Prostate gland (tissue), 2 donors: Measurements from ENCODE around the gene RFXAP. TPM values are rescaled to one million over a fixed set of nuclear protein-coding genes. Genes with fewer than 3 reads are reported as not detected.
A peak's percentile ranks its signal among the peaks of the same experiment; 100 is the strongest.

Experiments
- DNase-seq: peaks from one replicate; pipeline ENCODE4 v3.0.0-alpha.2; 2019; ENCODE audit warnings: low spot score
- H3K27ac ChIP-seq, 2 donors: fragments of 200-600 bp; sonication (generic); 2 replicates each; pipeline ENCODE4 v1.5.1; 2017 to 2019
- H3K27me3 ChIP-seq: fragments of 200-600 bp; sonication (generic); replicated peaks from 2 replicates; pipeline ENCODE4 v1.5.1; 2019; ENCODE audit not compliant: insufficient read depth
- H3K36me3 ChIP-seq, 2 donors: fragments of 200-600 bp; sonication (generic); 1 replicate in 1 of 2; 2 replicates in 1 of 2; pipeline versions ENCODE4 v1.5.1 to v1.8.1; 2017 to 2019
- H3K4me1 ChIP-seq: fragments of 200-600 bp; sonication (generic); replicated peaks from 2 replicates; pipeline ENCODE4 v1.5.1; 2019
- H3K4me3 ChIP-seq, 2 donors: fragments of 200-600 bp; sonication (generic); 2 replicates each; pipeline ENCODE4 v1.5.1; 2017 to 2019
- H3K9me3 ChIP-seq: fragments of 200-600 bp; sonication (generic); 2 replicates; pipeline ENCODE4 v1.5.1; 2017
- POLR2A ChIP-seq: fragments of 450-650 bp; IDR thresholded peaks from one replicate; pipeline ENCODE4 v1.6.1; 2016; ENCODE audit warnings: antibody characterized with exemption, mild to moderate bottlenecking
- POLR2AphosphoS5 ChIP-seq: sonication (generic); formaldehyde crosslinking; IDR thresholded peaks from one replicate; pipeline ENCODE4 v1.6.1; 2017; ENCODE audit warnings: antibody characterized with exemption
- WGBS: methylation state at CpG from one replicate; pipeline ENCODE4 v1.1.5; 2018; 5-methylcytosine and 5-hydroxymethylcytosine counted together
- intact Hi-C: fragments of 100-400 bp; cut with DNase I; formaldehyde crosslinking; loops from one replicate; pipeline ENCODE4 v1.14.2; 2022
- total RNA-seq, 2 donors: library from RNA; depleted of rRNA; stranded (reverse); fragments of >200 nt; gene quantifications; one replicate each; pipeline ENCODE4 v1.1.0, GENCODE V29; 2016
- TF ChIP-seq, protein P1 (sequence below), 4 experiments: fragments of 200-600 bp in 2 of 4; fragments of 450-650 bp in 2 of 4; sonication (generic) in 2 of 4; IDR thresholded peaks; 1 replicate in 3 of 4; 2 replicates in 1 of 4; pipeline ENCODE4 v1.5.1; 2016 to 2019; ENCODE audit warnings: antibody characterized with exemption in 4 of 4, mild to moderate bottlenecking in 2 of 4, moderate library complexity in 2 of 4

The RFXAP gene
- total RNA-seq, 2 donors from 2014 or later, result 4.3 to 4.9 TPM

GRCh38 chr13:36795463-36795862 is 23.6 kb upstream of the RFXAP start:
- Histone ChIP-seq H3K27me3 (no peaks in the 10 kb centered on the region), H3K27ac (no peak overlapping the region), H3K4me3 (no peak overlapping the region), H3K4me1 (no peaks in the 10 kb centered on the region), H3K9me3 (no peaks in the 10 kb centered on the region), H3K36me3 (no peaks in the 10 kb centered on the region)
- DNase-seq, result no peak
- intact Hi-C loops, result no loop called here
- WGBS, result 82% methylated on average over 6 of the region's 6 CpGs
- TF ChIP-seq POLR2A (no peak), POLR2AphosphoS5 (no peak)
- TF ChIP-seq, protein P1, sequence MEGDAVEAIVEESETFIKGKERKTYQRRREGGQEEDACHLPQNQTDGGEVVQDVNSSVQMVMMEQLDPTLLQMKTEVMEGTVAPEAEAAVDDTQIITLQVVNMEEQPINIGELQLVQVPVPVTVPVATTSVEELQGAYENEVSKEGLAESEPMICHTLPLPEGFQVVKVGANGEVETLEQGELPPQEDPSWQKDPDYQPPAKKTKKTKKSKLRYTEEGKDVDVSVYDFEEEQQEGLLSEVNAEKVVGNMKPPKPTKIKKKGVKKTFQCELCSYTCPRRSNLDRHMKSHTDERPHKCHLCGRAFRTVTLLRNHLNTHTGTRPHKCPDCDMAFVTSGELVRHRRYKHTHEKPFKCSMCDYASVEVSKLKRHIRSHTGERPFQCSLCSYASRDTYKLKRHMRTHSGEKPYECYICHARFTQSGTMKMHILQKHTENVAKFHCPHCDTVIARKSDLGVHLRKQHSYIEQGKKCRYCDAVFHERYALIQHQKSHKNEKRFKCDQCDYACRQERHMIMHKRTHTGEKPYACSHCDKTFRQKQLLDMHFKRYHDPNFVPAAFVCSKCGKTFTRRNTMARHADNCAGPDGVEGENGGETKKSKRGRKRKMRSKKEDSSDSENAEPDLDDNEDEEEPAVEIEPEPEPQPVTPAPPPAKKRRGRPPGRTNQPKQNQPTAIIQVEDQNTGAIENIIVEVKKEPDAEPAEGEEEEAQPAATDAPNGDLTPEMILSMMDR (IDR thresholded peaks at IDR 0.05), result no peak

- TF ChIP-seq, protein P1 (IDR thresholded peaks at IDR 0.05), result no peak
- TF ChIP-seq POLR2AphosphoS5 (no peak), POLR2A (no peak)
Measured at GRCh38 chr13:36796052-36796451, 23.0 kb upstream of the RFXAP start.

GRCh38 chr13:36801035-36801434 is 18.0 kb upstream of the RFXAP start:
- Histone ChIP-seq H3K27me3 (no peaks in the 10 kb centered on the region), H3K36me3 (no peaks in the 10 kb centered on the region), H3K9me3 (no peaks in the 10 kb centered on the region), H3K27ac (no peak overlapping the region), H3K4me3 (no peak overlapping the region), H3K4me1 (no peaks in the 10 kb centered on the region)
- DNase-seq, result no peak
- WGBS, result 38% methylated on average over 3 of the region's 3 CpGs
- TF ChIP-seq, protein P1 (IDR thresholded peaks at IDR 0.05), result no peak
- TF ChIP-seq POLR2AphosphoS5 (no peak), POLR2A (no peak)
- intact Hi-C loops, result no loop called here

More at GRCh38 chr13:36796052-36796451, 23.0 kb upstream of the RFXAP start:
- Histone ChIP-seq H3K4me3 (no peak overlapping the region), H3K27ac (no peak overlapping the region), H3K4me1 (no peaks in the 10 kb centered on the region), H3K36me3 (no peaks in the 10 kb centered on the region), H3K27me3 (no peaks in the 10 kb centered on the region), H3K9me3 (no peaks in the 10 kb centered on the region)
- DNase-seq, result no peak
- intact Hi-C loops, result no loop called here
- WGBS, result 73% methylated on average over 3 of the region's 3 CpGs

- intact Hi-C loops, result no loop called here
- Histone ChIP-seq H3K9me3 (no peaks in the 10 kb centered on the region), H3K4me3 (no peak overlapping the region), H3K27ac (no peak overlapping the region), H3K4me1 (no peaks in the 10 kb centered on the region), H3K36me3 (no peaks in the 10 kb centered on the region), H3K27me3 (no peaks in the 10 kb centered on the region)
- peak; percentile 66 for TF ChIP-seq POLR2AphosphoS5
- TF ChIP-seq, protein P1 (IDR thresholded peaks at IDR 0.05), result no peak
- WGBS, result 62% methylated on average over 6 of the region's 6 CpGs
- peak; percentile 67 for DNase-seq
Measured at GRCh38 chr13:36804588-36804987, 14.4 kb upstream of the RFXAP start.

DNA sequence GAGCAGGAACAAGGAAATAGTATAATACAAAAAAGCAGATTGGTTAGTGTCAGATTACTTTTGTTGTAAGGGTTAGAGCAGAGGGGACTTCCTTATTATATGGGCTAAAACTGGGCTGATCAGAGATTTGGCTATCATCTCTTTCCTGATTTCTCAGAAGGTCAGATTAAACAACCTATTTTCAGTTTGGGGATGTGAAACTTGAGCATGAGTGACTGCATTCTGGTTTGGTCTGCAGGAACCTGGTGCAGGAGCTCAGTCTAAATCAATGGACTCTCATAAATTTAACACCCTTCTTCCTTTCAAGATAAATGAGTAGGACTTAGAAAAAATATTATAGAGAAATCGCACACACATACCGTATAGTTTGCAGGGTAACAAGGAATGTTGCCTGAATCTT is 12.9 kb upstream of the RFXAP start:
- H3K27ac ChIP-seq, result no peak overlapping the region
- DNase-seq, result no peak
- H3K27me3 ChIP-seq, result no peaks in the 10 kb centered on the region
- intact Hi-C loops, result no loop called here
- TF ChIP-seq, protein P1 (IDR thresholded peaks at IDR 0.05), result no peak
- TF ChIP-seq POLR2A (no peak), POLR2AphosphoS5 (no peak)
- H3K4me3 ChIP-seq, result no peak overlapping the region
- H3K36me3 ChIP-seq, result no peaks in the 10 kb centered on the region
- H3K9me3 ChIP-seq, result no peaks in the 10 kb centered on the region
- H3K4me1 ChIP-seq, result no peaks in the 10 kb centered on the region
- 87% methylated on average over 2 of the region's 2 CpGs for WGBS
